Peyer's patch (tissue), 4 donors: ENCODE measurements around the gene EHD1. TPM values are rescaled to one million over a fixed set of nuclear protein-coding genes. Genes with fewer than 3 reads are reported as not detected.
A peak's percentile ranks its signal among the peaks of the same experiment; 100 is the strongest.

Source experiments
- DNase-seq, 3 donors: peaks; one replicate each; pipeline ENCODE4 v3.0.0-alpha.2; 2017 to 2019
- H3K27ac ChIP-seq, 4 donors: fragments of 200-600 bp; sonication (generic); one replicate each; pipeline ENCODE4 v1.5.1; 2016 to 2019
- H3K27me3 ChIP-seq, 2 donors: fragments of 200-600 bp; sonication (generic); one replicate each; pipeline ENCODE4 v1.5.1; 2019
- H3K36me3 ChIP-seq, 3 donors: fragments of 200-600 bp; sonication (generic); one replicate each; pipeline ENCODE4 v1.5.1; 2016 to 2019
- H3K4me1 ChIP-seq, 4 donors: fragments of 200-600 bp; sonication (generic); one replicate each; pipeline ENCODE4 v1.5.1; 2016 to 2019
- H3K4me3 ChIP-seq, 4 donors: fragments of 200-600 bp; sonication (generic); 1 replicate in 3 of 4; 2 replicates in 1 of 4; pipeline ENCODE4 v1.5.1; 2016 to 2019; ENCODE audit warnings: mild to moderate bottlenecking in 1 of 4
- H3K9me3 ChIP-seq, 4 donors: fragments of 200-600 bp; sonication (generic); one replicate each; pipeline ENCODE4 v1.5.1; 2016 to 2019; ENCODE audit warnings: mild to moderate bottlenecking in 1 of 4
- CTCF ChIP-seq, 6 experiments: fragments of 450-650 bp in 4 of 6; fragments of 200-600 bp in 2 of 6; sonication (generic) in 1 of 6; IDR thresholded peaks; one replicate each; pipeline ENCODE4 v1.5.1; 2017 to 2019; ENCODE audit warnings: antibody characterized with exemption in 6 of 6, mild to moderate bottlenecking in 3 of 6, moderate library complexity in 1 of 6
- POLR2A ChIP-seq, 2 donors: fragments of 450-650 bp; IDR thresholded peaks; one replicate each; pipeline ENCODE4 v1.5.1; 2017; ENCODE audit warnings: antibody characterized with exemption in 2 of 2, mild to moderate bottlenecking in 2 of 2, moderate library complexity in 2 of 2
- total RNA-seq, 4 donors: library from RNA; depleted of rRNA; stranded (reverse); fragments of >200 nt; gene quantifications; one replicate each; pipeline ENCODE4 v1.1.0, GENCODE V29; 2016

EHD1 gene
- total RNA-seq, 4 donors from 2014 or later, result 56.2 to 185 (median 98.6) TPM

DNA sequence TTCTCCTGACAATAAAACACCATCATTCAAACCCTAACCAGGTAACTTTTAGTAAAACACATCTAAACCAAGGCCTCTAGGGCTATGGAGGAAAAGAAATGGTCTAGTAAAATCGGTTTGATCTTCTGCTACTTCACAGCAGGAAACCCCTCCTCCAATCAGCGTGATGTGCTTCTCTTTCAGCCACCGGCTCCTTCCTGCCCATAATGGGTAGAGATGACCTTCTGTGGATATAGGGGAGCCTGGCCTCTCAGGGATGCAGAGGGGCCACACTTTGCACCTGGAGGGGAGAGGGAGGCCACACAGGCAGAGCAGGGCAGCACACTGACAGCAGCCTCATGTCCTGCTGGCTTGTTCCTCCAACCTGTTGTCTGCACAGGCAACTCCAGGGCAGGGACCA, 6.9 kb downstream of the EHD1 start:
- peaks cover 18 to 92% (median 61%) of the 10 kb centered on the region in 4 donors for H3K4me1 ChIP-seq
- TF ChIP-seq POLR2A (IDR thresholded peaks at IDR 0.05) (no peak), CTCF (IDR thresholded peaks at IDR 0.05) (no peak)
- no peaks in the 10 kb centered on the region for H3K27me3 ChIP-seq
- no peaks in the 10 kb centered on the region for H3K9me3 ChIP-seq
- H3K27ac ChIP-seq, result peak overlapping the region; percentile 48 to 94 (median 72)
- DNase-seq, result no peak
- H3K36me3 ChIP-seq, result peaks cover 0 to 46% (median 0%) of the 10 kb centered on the region in 3 donors
- H3K4me3 ChIP-seq, result peak overlapping the region in 2 of 4 donors; percentile 26 to 29

- H3K4me3 ChIP-seq, result peak overlapping the region in 3 of 4 donors; percentile 26 to 29 (median 28)
- no peaks in the 10 kb centered on the region for H3K9me3 ChIP-seq
- TF ChIP-seq POLR2A (IDR thresholded peaks at IDR 0.05), result no peak
- no peak for TF ChIP-seq CTCF (IDR thresholded peaks at IDR 0.05)
- peaks cover 18 to 92% (median 62%) of the 10 kb centered on the region in 4 donors for H3K4me1 ChIP-seq
- no peaks in the 10 kb centered on the region for H3K27me3 ChIP-seq
- no peak for DNase-seq
- peak overlapping the region; percentile 48 to 94 (median 72) for H3K27ac ChIP-seq
- peaks cover 0 to 46% (median 0%) of the 10 kb centered on the region in 3 donors for H3K36me3 ChIP-seq
These were observed 7.4 kb downstream of the EHD1 start for GRCh38 chr11:64870893-64871466.

DNA sequence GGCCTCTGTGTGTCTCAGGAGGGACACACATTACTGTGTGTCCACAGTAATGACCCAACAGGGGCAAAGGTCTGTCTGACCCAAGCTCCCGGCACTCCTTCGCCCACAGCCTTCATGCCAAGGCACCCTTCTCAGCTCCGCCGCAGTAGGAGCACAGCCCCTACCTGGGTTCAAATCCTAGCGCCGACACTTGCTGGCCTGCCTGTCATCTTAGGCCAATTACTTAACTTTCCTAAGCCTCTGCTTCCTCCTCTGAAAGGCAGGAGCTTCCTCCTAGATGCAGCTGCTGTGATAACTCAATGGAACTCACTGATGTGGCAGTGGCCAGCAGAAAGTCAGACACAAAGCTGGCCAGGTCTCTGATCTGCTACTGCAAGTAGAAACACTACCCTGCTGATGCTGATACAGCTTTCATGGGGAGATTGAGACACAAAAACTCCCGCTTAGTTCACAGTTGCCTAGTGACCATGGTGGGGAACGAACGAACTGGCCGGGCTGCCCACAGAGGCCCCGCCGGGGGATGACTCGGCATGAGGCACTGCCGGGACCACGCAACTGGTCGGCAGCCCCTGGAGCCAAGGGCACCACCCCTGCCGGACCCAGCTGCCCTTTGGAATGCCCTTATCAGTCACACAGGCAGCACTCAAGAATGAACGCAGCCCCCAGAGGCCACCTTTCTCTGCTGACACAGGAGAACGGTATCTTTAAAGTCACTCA, 8.1 kb downstream of the EHD1 start:
- H3K27me3 ChIP-seq, result no peaks in the 10 kb centered on the region
- H3K27ac ChIP-seq, result peak overlapping the region; percentile 48 to 94 (median 72)
- H3K4me1 ChIP-seq, result peaks cover 18 to 92% (median 63%) of the 10 kb centered on the region in 4 donors
- no peak for TF ChIP-seq POLR2A (IDR thresholded peaks at IDR 0.05)
- no peak for TF ChIP-seq CTCF (IDR thresholded peaks at IDR 0.05)
- DNase-seq, result no peak
- H3K9me3 ChIP-seq, result no peaks in the 10 kb centered on the region
- H3K36me3 ChIP-seq, result peaks cover 0 to 46% (median 0%) of the 10 kb centered on the region in 3 donors
- peak overlapping the region in 3 of 4 donors; percentile 26 to 29 (median 28) for H3K4me3 ChIP-seq

GRCh38 chr11:64869571-64870175, 8.7 kb downstream of the EHD1 start:
- H3K36me3 ChIP-seq, result peaks cover 0 to 44% (median 0%) of the 10 kb centered on the region in 3 donors
- H3K9me3 ChIP-seq, result no peaks in the 10 kb centered on the region

More at GRCh38 chr11:64869571-64870175, 8.7 kb downstream of the EHD1 start:
- peak in 1 of 6 experiments; percentile 26 for TF ChIP-seq CTCF (IDR thresholded peaks at IDR 0.05)
- TF ChIP-seq POLR2A (IDR thresholded peaks at IDR 0.05), result no peak
- peaks cover 18 to 92% (median 64%) of the 10 kb centered on the region in 4 donors for H3K4me1 ChIP-seq
- H3K4me3 ChIP-seq, result peak overlapping the region in 2 of 4 donors; percentile 26 to 29
- no peak for DNase-seq
- H3K27me3 ChIP-seq, result no peaks in the 10 kb centered on the region
- H3K27ac ChIP-seq, result peak overlapping the region; percentile 48 to 94 (median 72)
